K562 (cell line): ENCODE results near the gene SEPTIN6. TPM values are rescaled to one million over a fixed set of nuclear protein-coding genes. Genes with fewer than 3 reads are reported as not detected.
A peak's percentile ranks its signal among the peaks of the same experiment; 100 is the strongest.

Experiments
- ADNP ChIP-seq: fragments of 200-800 bp; sonication (Bioruptor generic); IDR thresholded peaks from 2 replicates; pipeline ENCODE4 v1.6.1; 2016; ENCODE audit warnings: missing genetic modification characterization, missing compliant biosample characterization
- CHD4 ChIP-seq: fragments of 200-600 bp; sonication (generic); IDR thresholded peaks from 3 replicates; pipeline ENCODE4 v1.6.1; 2012; ENCODE audit warnings: low read depth, mild to moderate bottlenecking, mixed read lengths, low read length, inconsistent platforms; ENCODE audit not compliant: insufficient read depth, insufficient replicate concordance, poor library complexity, severe bottlenecking
- CREM ChIP-seq: IDR thresholded peaks from 2 replicates; pipeline ENCODE4 v1.6.1; 2014; ENCODE audit warnings: antibody characterized with exemption, low read depth
- HMG20A ChIP-seq: fragments of 450-650 bp; formaldehyde crosslinking; conservative IDR thresholded peaks from 2 replicates; pipeline ENCODE4 v1.4.0; 2020; ENCODE audit warnings: mild to moderate bottlenecking, mixed read lengths
- JUNB ChIP-seq: fragments of 450-650 bp; formaldehyde crosslinking; conservative IDR thresholded peaks from 2 replicates; pipeline ENCODE4 v1.4.0; 2020; ENCODE audit warnings: mild to moderate bottlenecking
- JUND ChIP-seq, 2 experiments: IDR thresholded peaks; 2 replicates in 1 of 2; 3 replicates in 1 of 2; pipeline ENCODE4 v1.6.1; 2011; ENCODE audit warnings: borderline replicate concordance in 2 of 2, low read depth in 2 of 2, low read length in 2 of 2, improper control_type of control experiment in 1 of 2, missing biosample characterization in 1 of 2, missing genetic modification characterization in 1 of 2, missing genetic modification reagents in 1 of 2
- KLF16 ChIP-seq: IDR thresholded peaks from 2 replicates; pipeline ENCODE4 v1.6.1; 2016; ENCODE audit warnings: antibody characterized with exemption
- MYC ChIP-seq, 2 experiments: fragments of 250-450 bp in 1 of 2; sonication (Bioruptor Pico) in 1 of 2; IDR thresholded peaks; 2 replicates each; pipeline versions ENCODE4 v1.5.1 to v1.6.1; 2012 to 2021; ENCODE audit warnings: low read depth in 2 of 2, borderline replicate concordance in 1 of 2, improper control_type of control experiment in 1 of 2, low read length in 1 of 2, mild to moderate bottlenecking in 1 of 2, moderate library complexity in 1 of 2
- NFE2 ChIP-seq: IDR thresholded peaks from 2 replicates; pipeline ENCODE4 v1.6.1; 2014; ENCODE audit warnings: antibody characterized with exemption, low read depth
- PHF20 ChIP-seq: fragments of 450-650 bp; IDR thresholded peaks from 2 replicates; pipeline ENCODE4 v1.6.1; 2018; ENCODE audit not compliant: partially characterized antibody
- POLR2AphosphoS5 ChIP-seq: IDR thresholded peaks from 2 replicates; pipeline ENCODE4 v1.6.1; 2011; ENCODE audit warnings: mild to moderate bottlenecking, low read depth, low read length, moderate library complexity; ENCODE audit not compliant: control insufficient read depth, insufficient read depth
- SMAD4 ChIP-seq: fragments of 250-450 bp; sonication (Bioruptor Pico); conservative IDR thresholded peaks from 2 replicates; pipeline ENCODE4 v1.8.0; 2021; ENCODE audit warnings: inconsistent platforms, mild to moderate bottlenecking, moderate library complexity
- polyA plus RNA-seq, 8 experiments: library from polyadenylated mRNA; depleted of rRNA in 4 of 8; stranded (reverse) in 5 of 8; unstranded in 3 of 8; fragments of >200 nt; fragmentation: Nextera tagmentation in 2 of 8; fragmentation: Illumina TruSeq in 1 of 8; extraction: Ambion mirVana in 2 of 8; extraction: Trizol in 1 of 8; gene quantifications; 2 replicates each; pipeline versions ENCODE4 v1.2.1 to v1.2.3, GENCODE V29; 2011 to 2014; ENCODE audit warnings: inconsistent platforms in 1 of 8, missing spikeins in 1 of 8
- total RNA-seq, 7 experiments: library from RNA; depleted of rRNA in 6 of 7; stranded (reverse); fragments of >200 nt in 6 of 7; fragmentation: Illumina TruSeq in 2 of 7; extraction: Trizol in 2 of 7; gene quantifications; 2 replicates each; pipeline versions ENCODE4 v1.2.1 to v1.2.3, GENCODE V29; 2011 to 2021; ENCODE audit warnings: low replicate concordance in 1 of 7
- TF ChIP-seq, protein P1 (sequence below): sonication (generic); formaldehyde crosslinking; IDR thresholded peaks from 2 replicates; pipeline ENCODE4 v1.8.0; 2022; ENCODE audit warnings: missing genetic modification reagents, mild to moderate bottlenecking, borderline replicate concordance
- TF ChIP-seq, protein P2 (sequence below), 2 experiments: IDR thresholded peaks; 2 replicates each; pipeline ENCODE4 v1.6.1; 2011; ENCODE audit warnings: borderline replicate concordance in 1 of 2, control low read depth in 1 of 2, low read depth in 1 of 2, low read length in 1 of 2, mild to moderate bottlenecking in 1 of 2, mixed read lengths in 1 of 2, moderate library complexity in 1 of 2; ENCODE audit not compliant: insufficient read depth in 1 of 2, insufficient read length in 1 of 2, poor library complexity in 1 of 2, severe bottlenecking in 1 of 2; ENCODE audit errors: extremely low read depth in 1 of 2
- TF ChIP-seq, protein P3 (sequence below): IDR thresholded peaks from 3 replicates; pipeline ENCODE4 v1.6.1; 2011; ENCODE audit warnings: borderline replicate concordance, mild to moderate bottlenecking, moderate library complexity; ENCODE audit not compliant: insufficient read length; ENCODE audit errors: extremely low read depth
- TF ChIP-seq, protein P4 (sequence below): fragments of 450-650 bp; formaldehyde crosslinking; IDR thresholded peaks from 2 replicates; pipeline ENCODE4 v1.4.0; 2020; ENCODE audit warnings: mild to moderate bottlenecking

Gene SEPTIN6
- total and polyA plus RNA-seq, 9 of the 15 experiments (the other 6 are each of a cell fraction or from before 2014, with no cell fraction given) = 8.4 to 67.0 (median 37.8) TPM

DNA sequence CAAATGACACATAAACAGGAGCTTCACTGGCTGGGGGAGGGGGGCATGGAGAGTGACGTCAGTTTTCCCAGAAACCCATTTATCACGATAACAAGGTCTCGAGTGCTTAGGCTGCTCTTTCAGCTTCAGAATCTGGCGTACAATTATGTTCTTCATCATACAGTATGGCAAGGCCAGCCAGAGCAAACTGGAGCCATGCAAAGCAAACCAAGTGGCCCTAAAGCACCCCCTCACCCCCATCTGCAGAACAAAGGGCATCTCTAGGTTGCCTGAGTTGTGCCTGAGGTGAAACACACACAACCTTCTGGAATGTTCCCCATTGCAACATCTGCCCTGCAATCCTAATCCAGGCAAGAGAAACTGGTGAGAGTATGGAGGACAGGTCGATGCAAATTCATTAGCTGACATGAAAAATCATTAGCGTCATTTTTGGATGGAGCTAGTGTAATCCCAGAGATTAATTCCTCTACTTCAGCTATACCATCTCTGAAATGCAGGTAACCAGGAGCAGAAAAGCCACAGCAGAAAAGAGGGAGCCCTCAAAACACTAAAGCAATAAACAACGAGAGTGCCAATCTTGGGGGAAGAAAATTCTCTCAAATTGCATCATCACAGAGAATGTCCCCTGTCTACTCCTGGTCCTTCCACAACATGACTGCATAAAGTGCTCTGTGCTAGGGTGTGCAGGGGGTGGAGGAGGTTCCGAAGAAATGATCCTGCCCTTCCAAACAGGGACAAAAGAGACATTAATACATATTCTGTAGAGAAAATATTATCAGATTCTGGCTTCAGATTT lies 1.8 kb downstream of the SEPTIN6 start (continued):
- no peak for TF ChIP-seq CHD4
- peak; percentile 95 for TF ChIP-seq CREM
- no peak; the same call in 1 of the 2 replicates for TF ChIP-seq MYC (IDR thresholded peaks at IDR 0.05; ENCODE audit: low read depth, low read length)
- no peak for TF ChIP-seq MYC (CRISPR knock-in tag; IDR thresholded peaks at IDR 0.05; ENCODE audit: borderline replicate concordance, low read depth)
- TF ChIP-seq JUNB = 0 out of 2 replicates have a peak, but pooled peaks have one; percentile 12
- TF ChIP-seq ADNP (tag) = no peak
- TF ChIP-seq, protein P1, sequence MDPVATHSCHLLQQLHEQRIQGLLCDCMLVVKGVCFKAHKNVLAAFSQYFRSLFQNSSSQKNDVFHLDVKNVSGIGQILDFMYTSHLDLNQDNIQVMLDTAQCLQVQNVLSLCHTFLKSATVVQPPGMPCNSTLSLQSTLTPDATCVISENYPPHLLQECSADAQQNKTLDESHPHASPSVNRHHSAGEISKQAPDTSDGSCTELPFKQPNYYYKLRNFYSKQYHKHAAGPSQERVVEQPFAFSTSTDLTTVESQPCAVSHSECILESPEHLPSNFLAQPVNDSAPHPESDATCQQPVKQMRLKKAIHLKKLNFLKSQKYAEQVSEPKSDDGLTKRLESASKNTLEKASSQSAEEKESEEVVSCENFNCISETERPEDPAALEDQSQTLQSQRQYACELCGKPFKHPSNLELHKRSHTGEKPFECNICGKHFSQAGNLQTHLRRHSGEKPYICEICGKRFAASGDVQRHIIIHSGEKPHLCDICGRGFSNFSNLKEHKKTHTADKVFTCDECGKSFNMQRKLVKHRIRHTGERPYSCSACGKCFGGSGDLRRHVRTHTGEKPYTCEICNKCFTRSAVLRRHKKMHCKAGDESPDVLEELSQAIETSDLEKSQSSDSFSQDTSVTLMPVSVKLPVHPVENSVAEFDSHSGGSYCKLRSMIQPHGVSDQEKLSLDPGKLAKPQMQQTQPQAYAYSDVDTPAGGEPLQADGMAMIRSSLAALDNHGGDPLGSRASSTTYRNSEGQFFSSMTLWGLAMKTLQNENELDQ (CRISPR knock-in tag) = no peak
- TF ChIP-seq POLR2AphosphoS5 = peak; percentile 53
- TF ChIP-seq SMAD4 = peak; percentile 61; the same call in 1 of the 2 replicates
- no peak for TF ChIP-seq HMG20A (CRISPR knock-in tag)
- TF ChIP-seq, protein P2, sequence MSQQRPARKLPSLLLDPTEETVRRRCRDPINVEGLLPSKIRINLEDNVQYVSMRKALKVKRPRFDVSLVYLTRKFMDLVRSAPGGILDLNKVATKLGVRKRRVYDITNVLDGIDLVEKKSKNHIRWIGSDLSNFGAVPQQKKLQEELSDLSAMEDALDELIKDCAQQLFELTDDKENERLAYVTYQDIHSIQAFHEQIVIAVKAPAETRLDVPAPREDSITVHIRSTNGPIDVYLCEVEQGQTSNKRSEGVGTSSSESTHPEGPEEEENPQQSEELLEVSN (IDR thresholded peaks at IDR 0.05; ENCODE audit: borderline replicate concordance in 1 of 2, extremely low read depth in 1 of 2, insufficient read depth in 1 of 2, insufficient read length in 1 of 2, low read depth in 1 of 2, low read length in 1 of 2, poor library complexity in 1 of 2, severe bottlenecking in 1 of 2) = no peak
- TF ChIP-seq, protein P3, sequence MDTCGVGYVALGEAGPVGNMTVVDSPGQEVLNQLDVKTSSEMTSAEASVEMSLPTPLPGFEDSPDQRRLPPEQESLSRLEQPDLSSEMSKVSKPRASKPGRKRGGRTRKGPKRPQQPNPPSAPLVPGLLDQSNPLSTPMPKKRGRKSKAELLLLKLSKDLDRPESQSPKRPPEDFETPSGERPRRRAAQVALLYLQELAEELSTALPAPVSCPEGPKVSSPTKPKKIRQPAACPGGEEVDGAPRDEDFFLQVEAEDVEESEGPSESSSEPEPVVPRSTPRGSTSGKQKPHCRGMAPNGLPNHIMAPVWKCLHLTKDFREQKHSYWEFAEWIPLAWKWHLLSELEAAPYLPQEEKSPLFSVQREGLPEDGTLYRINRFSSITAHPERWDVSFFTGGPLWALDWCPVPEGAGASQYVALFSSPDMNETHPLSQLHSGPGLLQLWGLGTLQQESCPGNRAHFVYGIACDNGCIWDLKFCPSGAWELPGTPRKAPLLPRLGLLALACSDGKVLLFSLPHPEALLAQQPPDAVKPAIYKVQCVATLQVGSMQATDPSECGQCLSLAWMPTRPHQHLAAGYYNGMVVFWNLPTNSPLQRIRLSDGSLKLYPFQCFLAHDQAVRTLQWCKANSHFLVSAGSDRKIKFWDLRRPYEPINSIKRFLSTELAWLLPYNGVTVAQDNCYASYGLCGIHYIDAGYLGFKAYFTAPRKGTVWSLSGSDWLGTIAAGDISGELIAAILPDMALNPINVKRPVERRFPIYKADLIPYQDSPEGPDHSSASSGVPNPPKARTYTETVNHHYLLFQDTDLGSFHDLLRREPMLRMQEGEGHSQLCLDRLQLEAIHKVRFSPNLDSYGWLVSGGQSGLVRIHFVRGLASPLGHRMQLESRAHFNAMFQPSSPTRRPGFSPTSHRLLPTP = no peak
- TF ChIP-seq, protein P4, sequence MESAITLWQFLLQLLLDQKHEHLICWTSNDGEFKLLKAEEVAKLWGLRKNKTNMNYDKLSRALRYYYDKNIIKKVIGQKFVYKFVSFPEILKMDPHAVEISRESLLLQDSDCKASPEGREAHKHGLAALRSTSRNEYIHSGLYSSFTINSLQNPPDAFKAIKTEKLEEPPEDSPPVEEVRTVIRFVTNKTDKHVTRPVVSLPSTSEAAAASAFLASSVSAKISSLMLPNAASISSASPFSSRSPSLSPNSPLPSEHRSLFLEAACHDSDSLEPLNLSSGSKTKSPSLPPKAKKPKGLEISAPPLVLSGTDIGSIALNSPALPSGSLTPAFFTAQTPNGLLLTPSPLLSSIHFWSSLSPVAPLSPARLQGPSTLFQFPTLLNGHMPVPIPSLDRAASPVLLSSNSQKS (CRISPR knock-in tag) = no peak
- peak; percentile 98 for TF ChIP-seq JUND (IDR thresholded peaks at IDR 0.05; ENCODE audit: borderline replicate concordance, low read depth, low read length)
- peak; percentile 99 for TF ChIP-seq JUND (tag; IDR thresholded peaks at IDR 0.05; ENCODE audit: borderline replicate concordance, low read depth, low read length)
- no peak for TF ChIP-seq KLF16
- TF ChIP-seq PHF20 = no peak
- TF ChIP-seq NFE2 = no peak
